A549 (cell line): Measurements from ENCODE around the gene PDK3. TPM values are rescaled to one million over a fixed set of nuclear protein-coding genes. Genes with fewer than 3 reads are reported as not detected.

ENCODE experiments used
- ATAC-seq, 2 experiments: fragments of 200-7000 bp in 1 of 2; fragments of >200 bp in 1 of 2; cut with Nextera tagmentation in 1 of 2; cut with Tn5 transposase in 1 of 2; 3 replicates each; pipeline versions ENCODE4 v1.8.0 to v1.9.1; 2018 to 2020; ENCODE audit warnings: mild to moderate bottlenecking in 1 of 2, moderate library complexity in 1 of 2
- CTCF ChIA-PET: fragments of 300-600 bp; sonication (Branson Sonifier 250); formaldehyde crosslinking; extraction: SDS; loops from one replicate; lab custom pipeline; 2021; ENCODE audit warnings: antibody characterized with exemption, inconsistent platforms; lab: Yijun Ruan, JAX
- POLR2A ChIA-PET: fragments of 350-600 bp; formaldehyde crosslinking; extraction: SDS; loops from one replicate; lab custom pipeline; 2021; ENCODE audit warnings: antibody characterized with exemption, inconsistent platforms; lab: Yijun Ruan, JAX
- DNase-seq, 2 experiments: peaks; one replicate each; pipeline versions ENCODE4 v3.0.0 to v3.0.0-alpha.2; 2011 to 2016; ENCODE audit warnings: low read depth in 1 of 2, low spot score in 1 of 2
- FAIRE-seq: peaks from 2 replicates; lab custom pipeline; 2011; peaks lifted over from hg19 to GRCh38; lab: Jason Lieb, UNC
- H3K27ac ChIP-seq, 2 experiments: fragments of >200 bp; sonication (Bioruptor Twin); formaldehyde crosslinking; 3 replicates each; pipeline ENCODE4 v1.5.1; 2016 to 2017
- H3K4me1 ChIP-seq: fragments of >200 bp; sonication (Bioruptor Twin); formaldehyde crosslinking; 3 replicates; pipeline ENCODE4 v1.6.1; 2016
- H3K4me2 ChIP-seq: fragments of >200 bp; sonication (Bioruptor Twin); formaldehyde crosslinking; 3 replicates; pipeline ENCODE4 v1.6.1; 2016
- H3K4me3 ChIP-seq: fragments of >200 bp; sonication (Bioruptor Twin); formaldehyde crosslinking; 3 replicates; pipeline ENCODE4 v1.5.1; 2016
- H3K9me3 ChIP-seq: fragments of >200 bp; sonication (Bioruptor Twin); formaldehyde crosslinking; 3 replicates; pipeline ENCODE4 v1.6.1; 2016
- BCL3 ChIP-seq: fragments of >200 bp; sonication (Bioruptor Twin); formaldehyde crosslinking; IDR thresholded peaks from 3 replicates; pipeline ENCODE4 v1.6.1; 2016
- CBX2 ChIP-seq: fragments of 200-600 bp; sonication (generic); IDR thresholded peaks from 2 replicates; pipeline ENCODE4 v1.6.1; 2016; ENCODE audit warnings: low read depth, mild to moderate bottlenecking, borderline replicate concordance
- CBX8 ChIP-seq: fragments of 200-600 bp; sonication (generic); IDR thresholded peaks from 2 replicates; pipeline ENCODE4 v1.6.1; 2016
- CHD2 ChIP-seq: fragments of 150-350 bp; IDR thresholded peaks from 2 replicates; pipeline ENCODE4 v1.6.1; 2014; ENCODE audit warnings: low read length; ENCODE audit not compliant: partially characterized antibody
- CHD4 ChIP-seq: fragments of 200-600 bp; sonication (generic); IDR thresholded peaks from 2 replicates; pipeline ENCODE4 v1.6.1; 2016; ENCODE audit warnings: antibody characterized with exemption, mild to moderate bottlenecking, borderline replicate concordance
- CTCF ChIP-seq: fragments of >200 bp; sonication (Bioruptor Twin); formaldehyde crosslinking; IDR thresholded peaks from 3 replicates; pipeline ENCODE4 v1.5.1; 2016
- EHMT2 ChIP-seq: fragments of 200-600 bp; sonication (generic); IDR thresholded peaks from 2 replicates; pipeline ENCODE4 v1.6.1; 2016; ENCODE audit warnings: antibody characterized with exemption, low read depth, mild to moderate bottlenecking, moderate library complexity
- ELK1 ChIP-seq: fragments of 150-350 bp; IDR thresholded peaks from 2 replicates; pipeline ENCODE4 v1.6.1; 2014; ENCODE audit warnings: low read depth, mild to moderate bottlenecking, low read length
- EP300 ChIP-seq, 2 experiments: fragments of >200 bp; sonication (Bioruptor Twin); formaldehyde crosslinking; IDR thresholded peaks; 2 replicates in 1 of 2; 3 replicates in 1 of 2; pipeline ENCODE4 v1.6.1; 2016 to 2017
- FOSB ChIP-seq: fragments of 250-450 bp; sonication (Bioruptor Pico); IDR thresholded peaks from 2 replicates; pipeline ENCODE4 v1.5.0; 2020; ENCODE audit warnings: mild to moderate bottlenecking, moderate library complexity
- FOXS1 ChIP-seq: fragments of 250-450 bp; sonication (Bioruptor Pico); IDR thresholded peaks from 2 replicates; pipeline ENCODE4 v1.5.0; 2020; ENCODE audit warnings: mild to moderate bottlenecking, moderate library complexity
- KDM5A ChIP-seq: fragments of 200-600 bp; sonication (generic); IDR thresholded peaks from 2 replicates; pipeline ENCODE4 v1.6.1; 2016; ENCODE audit warnings: antibody characterized with exemption, mild to moderate bottlenecking
- MAFK ChIP-seq: fragments of 450-650 bp; IDR thresholded peaks from 2 replicates; pipeline ENCODE4 v1.6.1; 2014; ENCODE audit not compliant: partially characterized antibody
- MAX ChIP-seq: IDR thresholded peaks from 2 replicates; pipeline ENCODE4 v1.6.1; 2012
- NFE2L2 ChIP-seq: fragments of 150-350 bp; conservative IDR thresholded peaks from 2 replicates; pipeline ENCODE4 v1.6.1; 2014; ENCODE audit warnings: low read length
- PBX3 ChIP-seq: IDR thresholded peaks from 2 replicates; pipeline ENCODE4 v1.6.1; 2012
- RAD21 ChIP-seq, 2 experiments: fragments of >200 bp in 1 of 2; sonication (Bioruptor Twin) in 1 of 2; formaldehyde crosslinking in 1 of 2; IDR thresholded peaks in 1 of 2; conservative IDR thresholded peaks in 1 of 2; 2 replicates in 1 of 2; 3 replicates in 1 of 2; pipeline ENCODE4 v1.6.1; 2012 to 2018; ENCODE audit warnings: inconsistent platforms in 1 of 2
- RARB ChIP-seq: fragments of 250-450 bp; sonication (Bioruptor Pico); IDR thresholded peaks from 2 replicates; pipeline ENCODE4 v1.8.0; 2021; ENCODE audit warnings: mild to moderate bottlenecking, moderate library complexity
- RFX5 ChIP-seq: fragments of 450-650 bp; IDR thresholded peaks from 2 replicates; pipeline ENCODE4 v1.7.1; 2014; ENCODE audit warnings: antibody characterized with exemption, mild to moderate bottlenecking, moderate library complexity
- SMC3 ChIP-seq: fragments of >200 bp; sonication (Bioruptor Twin); formaldehyde crosslinking; IDR thresholded peaks from 3 replicates; pipeline ENCODE4 v1.6.1; 2018; ENCODE audit warnings: inconsistent platforms
- ZNF302 ChIP-seq: fragments of 250-450 bp; sonication (Bioruptor Pico); IDR thresholded peaks from 2 replicates; pipeline ENCODE4 v1.9.0; 2021; ENCODE audit warnings: inconsistent platforms, mild to moderate bottlenecking, moderate library complexity
- ZSCAN20 ChIP-seq: fragments of 250-450 bp; sonication (Bioruptor Pico); IDR thresholded peaks from 2 replicates; pipeline ENCODE4 v1.8.0; 2022; ENCODE audit warnings: mild to moderate bottlenecking, moderate library complexity
- WGBS: methylation state at CpG from one replicate; pipeline ENCODE4 v1.1.6; 2017; ENCODE audit errors: missing lambda C conversion rate; 5-methylcytosine and 5-hydroxymethylcytosine counted together
- polyA plus RNA-seq, 4 experiments: library from polyadenylated mRNA; depleted of rRNA in 3 of 4; stranded (reverse); fragments of >200 nt; fragmentation: RNase III in 1 of 4; extraction: RNeasy Plus Mini Kit Qiagen cat#74134 plus additional on column Dnase treatment in 1 of 4; gene quantifications; 2 replicates in 3 of 4; 3 replicates in 1 of 4; pipeline ENCODE4 v1.2.3, GENCODE V29; 2011 to 2017

The PDK3 gene
- polyA plus RNA-seq, 2 of the 4 experiments (the other 2 are of a cell fraction): 5.3 to 14.1 TPM

- WGBS: 51% methylated on average over 5 of the region's 5 CpGs
- Histone ChIP-seq H3K4me2 (no peak overlapping the region), H3K4me3 (no peak overlapping the region), H3K27ac (no peak overlapping the region), H3K9me3 (no peaks in the 10 kb centered on the region), H3K4me1 (peaks cover 17% of the 10 kb centered on the region)
- ChIA-PET POLR2A (interaction anchor here (1.0 kb wide), 1 partner anchor 239 kb away, joined by 3 read pairs; no protein-coding TSS in a partner anchor), CTCF (interaction anchor here (0.7 to 10.0 kb wide), 31 partner anchors 9 to 417 kb away, joined by 3 to 226 read pairs (median 4); partner anchors contain the start of gene PDK3)
- DNase-seq (peak; percentile 28 to 51), FAIRE-seq (peak; percentile 56)
- TF ChIP-seq SMC3 (peak; percentile 40), CTCF (peak; percentile 27), KDM5A (no peak), RAD21 (conservative IDR thresholded peaks at IDR 0.05 in 1 of 2, IDR thresholded peaks at IDR 0.05 in 1 of 2) (peak in 1 of 2 experiments; percentile 29; a peak in 3 of 5 replicates), CHD2 (no peak)
- TF ChIP-seq, all 56 proteins: peak for 3
- ATAC-seq: peak; percentile 87 to 88
Measured at GRCh38 chrX:24498181-24498580, 33.1 kb downstream of the PDK3 start.

GRCh38 chrX:24498975-24499374 lies 33.9 kb downstream of the PDK3 start:
- Histone ChIP-seq H3K4me1 (peaks cover 12% of the 10 kb centered on the region), H3K4me3 (no peak overlapping the region), H3K27ac (no peak overlapping the region), H3K9me3 (no peaks in the 10 kb centered on the region), H3K4me2 (no peak overlapping the region)
- CTCF ChIA-PET: interaction anchor here (0.7 to 10.0 kb wide), 31 partner anchors 10 to 417 kb away, joined by 3 to 226 read pairs (median 4); partner anchors contain the start of gene PDK3
- peak; percentile 61 to 76; a peak in 3 of 6 replicates for ATAC-seq
- TF ChIP-seq RAD21 (conservative IDR thresholded peaks at IDR 0.05 in 1 of 2, IDR thresholded peaks at IDR 0.05 in 1 of 2) (peak; percentile 60 to 62), CBX8 (no peak), SMC3 (peak; percentile 78), CTCF (peak; percentile 56), MAX (no peak)
- DNase-seq: peak; percentile 24 to 25
- no peak for FAIRE-seq
- 33% methylated on average over 2 of the region's 2 CpGs for WGBS
- POLR2A ChIA-PET: no interaction called here

- peak; percentile 86 to 90 for ATAC-seq
Measured at GRCh38 chrX:24506082-24506481, 41.0 kb downstream of the PDK3 start.

More at GRCh38 chrX:24506082-24506481, 41.0 kb downstream of the PDK3 start:
- DNase-seq: peak in 1 of 2 experiments; percentile 25
- H3K4me1 ChIP-seq: peaks cover 9% of the 10 kb centered on the region
- no peaks in the 10 kb centered on the region for H3K9me3 ChIP-seq
- TF ChIP-seq FOXS1 (CRISPR knock-in tag) (no peak), RFX5 (no peak), ZSCAN20 (CRISPR knock-in tag) (no peak), CBX8 (no peak), CBX2 (no peak), ELK1 (no peak), EP300 (IDR thresholded peaks at IDR 0.05) (no peak), BCL3 (no peak), EHMT2 (no peak), KDM5A (no peak), SMC3 (no peak), PBX3 (no peak), NFE2L2 (no peak), FOSB (no peak), CHD4 (no peak), RAD21 (conservative IDR thresholded peaks at IDR 0.05 in 1 of 2, IDR thresholded peaks at IDR 0.05 in 1 of 2) (no peak), RARB (CRISPR knock-in tag) (no peak), MAFK (no peak), ZNF302 (CRISPR knock-in tag) (no peak)
- CTCF ChIA-PET: interaction anchor here (0.9 to 1.5 kb wide), 3 partner anchors 9 to 135 kb away, joined by 3 to 6 read pairs (median 5); no protein-coding TSS in a partner anchor
- no peak overlapping the region for H3K4me3 ChIP-seq
- H3K27ac ChIP-seq: no peak overlapping the region
- 30% methylated on average over 1 of the region's 1 CpG for WGBS
- peak overlapping the region; percentile 28 for H3K4me2 ChIP-seq
- no peak for FAIRE-seq
- POLR2A ChIA-PET: no interaction called here
